H1 (cell line): ENCODE data around the gene UGT1A9. TPM values are rescaled to one million over a fixed set of nuclear protein-coding genes. Genes with fewer than 3 reads are reported as not detected.

ENCODE experiments used
- BRCA1 ChIP-seq: IDR thresholded peaks from 2 replicates; pipeline ENCODE4 v1.6.1; 2012; ENCODE audit warnings: low read depth, low read length, improper control_type of control experiment
- CHD1 ChIP-seq: IDR thresholded peaks from 2 replicates; pipeline ENCODE4 v1.6.1; 2012; ENCODE audit warnings: low read depth, low read length, improper control_type of control experiment
- HDAC2 ChIP-seq, 2 experiments: fragments of 300-600 bp in 1 of 2; sonication (generic) in 1 of 2; IDR thresholded peaks; 2 replicates each; pipeline ENCODE4 v1.6.1; 2011 to 2012; ENCODE audit warnings: low read depth in 2 of 2, low read length in 2 of 2, mild to moderate bottlenecking in 2 of 2, moderate library complexity in 2 of 2, borderline replicate concordance in 1 of 2, inconsistent platforms in 1 of 2
- JUN ChIP-seq: IDR thresholded peaks from 2 replicates; pipeline ENCODE4 v1.6.1; 2011; ENCODE audit warnings: low read depth, mild to moderate bottlenecking, improper control_type of control experiment, low read length
- KDM4A ChIP-seq: IDR thresholded peaks from one replicate; pipeline ENCODE4 v1.7.1; 2012; ENCODE audit warnings: low read depth, mild to moderate bottlenecking, moderate library complexity, low read length, inconsistent platforms; ENCODE audit not compliant: severe bottlenecking
- NANOG ChIP-seq: IDR thresholded peaks from 2 replicates; pipeline ENCODE4 v1.6.1; 2011; ENCODE audit warnings: low read length, low read depth, mild to moderate bottlenecking, inconsistent platforms; ENCODE audit not compliant: insufficient read depth, poor library complexity, severe bottlenecking
- POU5F1 ChIP-seq: IDR thresholded peaks from 2 replicates; pipeline ENCODE4 v1.6.1; 2011; ENCODE audit warnings: low read depth, mild to moderate bottlenecking, low read length, moderate library complexity
- SIN3A ChIP-seq, 2 experiments: IDR thresholded peaks in 1 of 2; conservative IDR thresholded peaks in 1 of 2; 2 replicates each; pipeline ENCODE4 v1.6.1; 2011 to 2012; ENCODE audit warnings: low read length in 2 of 2, improper control_type of control experiment in 1 of 2, low read depth in 1 of 2, mild to moderate bottlenecking in 1 of 2
- SIRT6 ChIP-seq: IDR thresholded peaks from one replicate; pipeline ENCODE4 v1.7.1; 2012; ENCODE audit warnings: low read length, inconsistent platforms
- polyA plus RNA-seq, 7 experiments: library from polyadenylated mRNA; depleted of rRNA in 3 of 7; stranded (reverse) in 5 of 7; unstranded in 2 of 7; fragments of >200 nt in 5 of 7; fragments of 200-250 nt in 2 of 7; gene quantifications; 1 replicate in 5 of 7; 2 replicates in 1 of 7; 4 replicates in 1 of 7; pipeline versions ENCODE4 v1.2.1 to v1.2.3, GENCODE V29; 2011 to 2013; ENCODE audit warnings: missing spikeins in 2 of 7, mixed read lengths in 2 of 7
- total RNA-seq: library from RNA; stranded (reverse); fragmentation: NEBNext Ultra II Directional; extraction: Animal tissue kit (Norgen Biotek cat#: 25700); gene quantifications from 2 replicates; pipeline ENCODE4 v1.2.1, GENCODE V29; 2021
- TF ChIP-seq, protein P1 (sequence below): fragments of 300-600 bp; sonication (generic); IDR thresholded peaks from 2 replicates; pipeline ENCODE4 v1.7.1; 2012; ENCODE audit warnings: low read length, moderate library complexity, mild to moderate bottlenecking, inconsistent platforms; ENCODE audit not compliant: insufficient replicate concordance
- TF ChIP-seq, protein P2 (sequence below): IDR thresholded peaks from 2 replicates; pipeline ENCODE4 v1.6.1; 2011; ENCODE audit warnings: low read depth, mild to moderate bottlenecking, low read length; ENCODE audit not compliant: insufficient read depth

UGT1A9 gene
- total and polyA plus RNA-seq, 2 of the 8 experiments (the other 6 are each of a cell fraction or from before 2014, with no cell fraction given), result not detected

DNA sequence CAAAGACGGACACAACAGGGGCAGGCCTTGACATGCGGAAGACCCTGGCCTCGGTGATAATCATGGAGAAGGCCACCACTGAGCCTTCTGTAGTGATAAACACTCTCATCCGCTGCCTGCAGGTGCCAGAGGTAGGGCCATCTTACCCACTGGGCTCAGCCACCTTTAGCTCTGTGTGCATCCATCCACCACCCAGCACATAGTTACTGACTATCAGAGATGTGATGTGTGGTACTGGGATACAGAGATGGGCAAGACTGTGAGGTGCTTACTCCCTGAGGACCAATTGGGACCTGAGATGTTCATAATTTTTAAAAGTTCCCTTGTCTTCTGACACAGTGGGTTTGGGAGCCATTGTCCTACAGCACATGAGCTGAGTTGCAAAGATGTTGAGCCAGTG lies 108.0 kb downstream of the UGT1A9 start (continued):
- TF ChIP-seq, protein P1, sequence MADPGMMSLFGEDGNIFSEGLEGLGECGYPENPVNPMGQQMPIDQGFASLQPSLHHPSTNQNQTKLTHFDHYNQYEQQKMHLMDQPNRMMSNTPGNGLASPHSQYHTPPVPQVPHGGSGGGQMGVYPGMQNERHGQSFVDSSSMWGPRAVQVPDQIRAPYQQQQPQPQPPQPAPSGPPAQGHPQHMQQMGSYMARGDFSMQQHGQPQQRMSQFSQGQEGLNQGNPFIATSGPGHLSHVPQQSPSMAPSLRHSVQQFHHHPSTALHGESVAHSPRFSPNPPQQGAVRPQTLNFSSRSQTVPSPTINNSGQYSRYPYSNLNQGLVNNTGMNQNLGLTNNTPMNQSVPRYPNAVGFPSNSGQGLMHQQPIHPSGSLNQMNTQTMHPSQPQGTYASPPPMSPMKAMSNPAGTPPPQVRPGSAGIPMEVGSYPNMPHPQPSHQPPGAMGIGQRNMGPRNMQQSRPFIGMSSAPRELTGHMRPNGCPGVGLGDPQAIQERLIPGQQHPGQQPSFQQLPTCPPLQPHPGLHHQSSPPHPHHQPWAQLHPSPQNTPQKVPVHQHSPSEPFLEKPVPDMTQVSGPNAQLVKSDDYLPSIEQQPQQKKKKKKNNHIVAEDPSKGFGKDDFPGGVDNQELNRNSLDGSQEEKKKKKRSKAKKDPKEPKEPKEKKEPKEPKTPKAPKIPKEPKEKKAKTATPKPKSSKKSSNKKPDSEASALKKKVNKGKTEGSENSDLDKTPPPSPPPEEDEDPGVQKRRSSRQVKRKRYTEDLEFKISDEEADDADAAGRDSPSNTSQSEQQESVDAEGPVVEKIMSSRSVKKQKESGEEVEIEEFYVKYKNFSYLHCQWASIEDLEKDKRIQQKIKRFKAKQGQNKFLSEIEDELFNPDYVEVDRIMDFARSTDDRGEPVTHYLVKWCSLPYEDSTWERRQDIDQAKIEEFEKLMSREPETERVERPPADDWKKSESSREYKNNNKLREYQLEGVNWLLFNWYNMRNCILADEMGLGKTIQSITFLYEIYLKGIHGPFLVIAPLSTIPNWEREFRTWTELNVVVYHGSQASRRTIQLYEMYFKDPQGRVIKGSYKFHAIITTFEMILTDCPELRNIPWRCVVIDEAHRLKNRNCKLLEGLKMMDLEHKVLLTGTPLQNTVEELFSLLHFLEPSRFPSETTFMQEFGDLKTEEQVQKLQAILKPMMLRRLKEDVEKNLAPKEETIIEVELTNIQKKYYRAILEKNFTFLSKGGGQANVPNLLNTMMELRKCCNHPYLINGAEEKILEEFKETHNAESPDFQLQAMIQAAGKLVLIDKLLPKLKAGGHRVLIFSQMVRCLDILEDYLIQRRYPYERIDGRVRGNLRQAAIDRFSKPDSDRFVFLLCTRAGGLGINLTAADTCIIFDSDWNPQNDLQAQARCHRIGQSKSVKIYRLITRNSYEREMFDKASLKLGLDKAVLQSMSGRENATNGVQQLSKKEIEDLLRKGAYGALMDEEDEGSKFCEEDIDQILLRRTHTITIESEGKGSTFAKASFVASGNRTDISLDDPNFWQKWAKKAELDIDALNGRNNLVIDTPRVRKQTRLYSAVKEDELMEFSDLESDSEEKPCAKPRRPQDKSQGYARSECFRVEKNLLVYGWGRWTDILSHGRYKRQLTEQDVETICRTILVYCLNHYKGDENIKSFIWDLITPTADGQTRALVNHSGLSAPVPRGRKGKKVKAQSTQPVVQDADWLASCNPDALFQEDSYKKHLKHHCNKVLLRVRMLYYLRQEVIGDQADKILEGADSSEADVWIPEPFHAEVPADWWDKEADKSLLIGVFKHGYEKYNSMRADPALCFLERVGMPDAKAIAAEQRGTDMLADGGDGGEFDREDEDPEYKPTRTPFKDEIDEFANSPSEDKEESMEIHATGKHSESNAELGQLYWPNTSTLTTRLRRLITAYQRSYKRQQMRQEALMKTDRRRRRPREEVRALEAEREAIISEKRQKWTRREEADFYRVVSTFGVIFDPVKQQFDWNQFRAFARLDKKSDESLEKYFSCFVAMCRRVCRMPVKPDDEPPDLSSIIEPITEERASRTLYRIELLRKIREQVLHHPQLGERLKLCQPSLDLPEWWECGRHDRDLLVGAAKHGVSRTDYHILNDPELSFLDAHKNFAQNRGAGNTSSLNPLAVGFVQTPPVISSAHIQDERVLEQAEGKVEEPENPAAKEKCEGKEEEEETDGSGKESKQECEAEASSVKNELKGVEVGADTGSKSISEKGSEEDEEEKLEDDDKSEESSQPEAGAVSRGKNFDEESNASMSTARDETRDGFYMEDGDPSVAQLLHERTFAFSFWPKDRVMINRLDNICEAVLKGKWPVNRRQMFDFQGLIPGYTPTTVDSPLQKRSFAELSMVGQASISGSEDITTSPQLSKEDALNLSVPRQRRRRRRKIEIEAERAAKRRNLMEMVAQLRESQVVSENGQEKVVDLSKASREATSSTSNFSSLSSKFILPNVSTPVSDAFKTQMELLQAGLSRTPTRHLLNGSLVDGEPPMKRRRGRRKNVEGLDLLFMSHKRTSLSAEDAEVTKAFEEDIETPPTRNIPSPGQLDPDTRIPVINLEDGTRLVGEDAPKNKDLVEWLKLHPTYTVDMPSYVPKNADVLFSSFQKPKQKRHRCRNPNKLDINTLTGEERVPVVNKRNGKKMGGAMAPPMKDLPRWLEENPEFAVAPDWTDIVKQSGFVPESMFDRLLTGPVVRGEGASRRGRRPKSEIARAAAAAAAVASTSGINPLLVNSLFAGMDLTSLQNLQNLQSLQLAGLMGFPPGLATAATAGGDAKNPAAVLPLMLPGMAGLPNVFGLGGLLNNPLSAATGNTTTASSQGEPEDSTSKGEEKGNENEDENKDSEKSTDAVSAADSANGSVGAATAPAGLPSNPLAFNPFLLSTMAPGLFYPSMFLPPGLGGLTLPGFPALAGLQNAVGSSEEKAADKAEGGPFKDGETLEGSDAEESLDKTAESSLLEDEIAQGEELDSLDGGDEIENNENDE, result no peak
- TF ChIP-seq, protein P2, sequence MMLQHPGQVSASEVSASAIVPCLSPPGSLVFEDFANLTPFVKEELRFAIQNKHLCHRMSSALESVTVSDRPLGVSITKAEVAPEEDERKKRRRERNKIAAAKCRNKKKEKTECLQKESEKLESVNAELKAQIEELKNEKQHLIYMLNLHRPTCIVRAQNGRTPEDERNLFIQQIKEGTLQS, result no peak
- no peak for TF ChIP-seq HDAC2 (IDR thresholded peaks at IDR 0.05; ENCODE audit: borderline replicate concordance in 1 of 2, low read depth in 2 of 2, low read length in 2 of 2)
- no peak for TF ChIP-seq BRCA1
- no peak for TF ChIP-seq SIN3A (conservative IDR thresholded peaks at IDR 0.05 in 1 of 2, IDR thresholded peaks at IDR 0.05 in 1 of 2; ENCODE audit: low read depth in 1 of 2, low read length in 2 of 2)
- no peak for TF ChIP-seq POU5F1
- TF ChIP-seq CHD1, result no peak
- no peak for TF ChIP-seq JUN
- no peak for TF ChIP-seq NANOG
- no peak for TF ChIP-seq KDM4A
- TF ChIP-seq SIRT6, result no peak
